ENCODE measurements around the gene STK16. TPM values are rescaled to one million over a fixed set of nuclear protein-coding genes. Genes with fewer than 3 reads are reported as not detected.

STK16 gene
- total and polyA plus RNA-seq, 2 of the 13 experiments (the other 11 are each of a cell fraction or from before 2014, with no cell fraction given) = 28.0 to 50.9 TPM

GRCh38 chr2:219228911-219229304, 16.4 kb upstream of the STK16 start (continued):
- TF ChIP-seq ZKSCAN5 (CRISPR knock-in tag; IDR thresholded peaks at IDR 0.05) = 0 out of 2 replicates have a peak, but pooled peaks have one; percentile 36
- no peak for TF ChIP-seq ZNF510 (CRISPR knock-in tag; IDR thresholded peaks at IDR 0.05; ENCODE audit: low read depth)
- TF ChIP-seq GATAD2A (CRISPR knock-in tag; IDR thresholded peaks at IDR 0.05) = no peak
- TF ChIP-seq ZNF619 (CRISPR knock-in tag; IDR thresholded peaks at IDR 0.05) = no peak
- TF ChIP-seq EZH2 (conservative IDR thresholded peaks at IDR 0.05; ENCODE audit: low read depth, low read length) = no peak
- TF ChIP-seq ARHGAP35 (CRISPR knock-in tag; IDR thresholded peaks at IDR 0.05; ENCODE audit: borderline replicate concordance) = no peak
- peak; percentile 80 for TF ChIP-seq MXD1 (CRISPR knock-in tag; IDR thresholded peaks at IDR 0.05)
- no peak for TF ChIP-seq ZNF605 (CRISPR knock-in tag; IDR thresholded peaks at IDR 0.05)
- TF ChIP-seq KLF16 (CRISPR knock-in tag; IDR thresholded peaks at IDR 0.05) = no peak
- TF ChIP-seq NCOA2 (CRISPR knock-in tag; IDR thresholded peaks at IDR 0.05) = no peak
- TF ChIP-seq, protein P1, sequence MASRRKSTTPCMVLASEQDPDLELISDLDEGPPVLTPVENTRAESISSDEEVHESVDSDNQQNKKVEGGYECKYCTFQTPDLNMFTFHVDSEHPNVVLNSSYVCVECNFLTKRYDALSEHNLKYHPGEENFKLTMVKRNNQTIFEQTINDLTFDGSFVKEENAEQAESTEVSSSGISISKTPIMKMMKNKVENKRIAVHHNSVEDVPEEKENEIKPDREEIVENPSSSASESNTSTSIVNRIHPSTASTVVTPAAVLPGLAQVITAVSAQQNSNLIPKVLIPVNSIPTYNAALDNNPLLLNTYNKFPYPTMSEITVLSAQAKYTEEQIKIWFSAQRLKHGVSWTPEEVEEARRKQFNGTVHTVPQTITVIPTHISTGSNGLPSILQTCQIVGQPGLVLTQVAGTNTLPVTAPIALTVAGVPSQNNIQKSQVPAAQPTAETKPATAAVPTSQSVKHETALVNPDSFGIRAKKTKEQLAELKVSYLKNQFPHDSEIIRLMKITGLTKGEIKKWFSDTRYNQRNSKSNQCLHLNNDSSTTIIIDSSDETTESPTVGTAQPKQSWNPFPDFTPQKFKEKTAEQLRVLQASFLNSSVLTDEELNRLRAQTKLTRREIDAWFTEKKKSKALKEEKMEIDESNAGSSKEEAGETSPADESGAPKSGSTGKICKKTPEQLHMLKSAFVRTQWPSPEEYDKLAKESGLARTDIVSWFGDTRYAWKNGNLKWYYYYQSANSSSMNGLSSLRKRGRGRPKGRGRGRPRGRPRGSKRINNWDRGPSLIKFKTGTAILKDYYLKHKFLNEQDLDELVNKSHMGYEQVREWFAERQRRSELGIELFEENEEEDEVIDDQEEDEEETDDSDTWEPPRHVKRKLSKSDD (CRISPR knock-in tag; IDR thresholded peaks at IDR 0.05; ENCODE audit: low read depth) = no peak
- TF ChIP-seq ZNF749 (CRISPR knock-in tag; IDR thresholded peaks at IDR 0.05; ENCODE audit: borderline replicate concordance) = no peak
- no peak for TF ChIP-seq CHD2 (IDR thresholded peaks at IDR 0.05; ENCODE audit: low read depth, low read length)
- TF ChIP-seq ZBTB7A (CRISPR knock-in tag; IDR thresholded peaks at IDR 0.05) = no peak
- TF ChIP-seq ZNF138 (CRISPR knock-in tag; IDR thresholded peaks at IDR 0.05; ENCODE audit: low read depth) = peak; percentile 45; the same call in 1 of the 2 replicates
- TF ChIP-seq MTF2 (CRISPR knock-in tag; IDR thresholded peaks at IDR 0.05; ENCODE audit: borderline replicate concordance) = no peak
- peak; percentile 59; the same call in 1 of the 2 replicates for TF ChIP-seq SIN3A (IDR thresholded peaks at IDR 0.05; ENCODE audit: borderline replicate concordance, low read depth, low read length)
- TF ChIP-seq IRF9 (CRISPR knock-in tag; IDR thresholded peaks at IDR 0.05; ENCODE audit: borderline replicate concordance) = no peak
- TF ChIP-seq PHF8 (CRISPR knock-in tag; IDR thresholded peaks at IDR 0.05) = no peak
- TF ChIP-seq ZBTB14 (CRISPR knock-in tag; IDR thresholded peaks at IDR 0.05) = no peak
- TF ChIP-seq SMAD9 (CRISPR knock-in tag; IDR thresholded peaks at IDR 0.05) = no peak
- TF ChIP-seq FOXM1 (CRISPR knock-in tag; IDR thresholded peaks at IDR 0.05) = no peak
- TF ChIP-seq ASH2L (IDR thresholded peaks at IDR 0.05; ENCODE audit: insufficient read length, low read depth, low read length) = no peak
- no peak for TF ChIP-seq ZNF737 (CRISPR knock-in tag; IDR thresholded peaks at IDR 0.05; ENCODE audit: borderline replicate concordance)
